ENCODE data around the gene MAGI2. TPM values are rescaled to one million over a fixed set of nuclear protein-coding genes. Genes with fewer than 3 reads are reported as not detected.

Gene MAGI2
- total RNA-seq, 1 donor from 2014 or later, result 4.0 TPM

GRCh38 chr7:78535655-78536054 lies 917.8 kb downstream of the MAGI2 start:
- no peaks in the 10 kb centered on the region for H3K36me3 ChIP-seq
- H3K27ac ChIP-seq, result no peak overlapping the region
- H3K27me3 ChIP-seq, result no peaks in the 10 kb centered on the region
- no peak for TF ChIP-seq CTCF (IDR thresholded peaks at IDR 0.05)
- DNase-seq (ENCODE audit: low spot score in 2 of 2), result no peak
- no peaks in the 10 kb centered on the region for H3K9me3 ChIP-seq
- H3K4me3 ChIP-seq, result no peak overlapping the region
- intact Hi-C loops (cut with DNase I), result no loop called here
- no peaks in the 10 kb centered on the region for H3K4me1 ChIP-seq

- Histone ChIP-seq H3K27ac (no peak overlapping the region), H3K27me3 (no peaks in the 10 kb centered on the region), H3K4me3 (no peak overlapping the region), H3K4me1 (no peaks in the 10 kb centered on the region), H3K9me3 (no peaks in the 10 kb centered on the region), H3K36me3 (no peaks in the 10 kb centered on the region)
- intact Hi-C loops (cut with DNase I), result no loop called here
- DNase-seq (ENCODE audit: low spot score in 2 of 2), result no peak
- no peak for TF ChIP-seq CTCF (IDR thresholded peaks at IDR 0.05)
These were observed 923.1 kb downstream of the MAGI2 start for GRCh38 chr7:78530351-78530750.

- DNase-seq (ENCODE audit: low spot score in 2 of 2), result no peak
- H3K36me3 ChIP-seq, result no peaks in the 10 kb centered on the region
- no peak overlapping the region for H3K4me3 ChIP-seq
- no peaks in the 10 kb centered on the region for H3K9me3 ChIP-seq
- no peaks in the 10 kb centered on the region for H3K27me3 ChIP-seq
- H3K27ac ChIP-seq, result no peak overlapping the region
- no peaks in the 10 kb centered on the region for H3K4me1 ChIP-seq
- TF ChIP-seq CTCF (IDR thresholded peaks at IDR 0.05), result no peak
- intact Hi-C loops (cut with DNase I), result no loop called here
These were observed 924.1 kb downstream of the MAGI2 start for GRCh38 chr7:78529392-78529791.

GRCh38 chr7:78528964-78529363 lies 924.5 kb downstream of the MAGI2 start:
- Histone ChIP-seq H3K36me3 (no peaks in the 10 kb centered on the region), H3K27me3 (no peaks in the 10 kb centered on the region), H3K4me3 (no peak overlapping the region), H3K4me1 (no peaks in the 10 kb centered on the region), H3K9me3 (no peaks in the 10 kb centered on the region), H3K27ac (no peak overlapping the region)
- TF ChIP-seq CTCF (IDR thresholded peaks at IDR 0.05), result no peak
- no peak for DNase-seq (ENCODE audit: low spot score in 2 of 2)
- intact Hi-C loops (cut with DNase I), result no loop called here

GRCh38 chr7:78523930-78524329 lies 929.5 kb downstream of the MAGI2 start:
- H3K27ac ChIP-seq, result no peak overlapping the region
- H3K4me1 ChIP-seq, result no peaks in the 10 kb centered on the region
- no peaks in the 10 kb centered on the region for H3K36me3 ChIP-seq
- no peaks in the 10 kb centered on the region for H3K9me3 ChIP-seq
- no peak for TF ChIP-seq CTCF (IDR thresholded peaks at IDR 0.05)
- no peak for DNase-seq (ENCODE audit: low spot score in 2 of 2)
- no peak overlapping the region for H3K4me3 ChIP-seq
- H3K27me3 ChIP-seq, result no peaks in the 10 kb centered on the region
- intact Hi-C loops (cut with DNase I), result no loop called here

DNA sequence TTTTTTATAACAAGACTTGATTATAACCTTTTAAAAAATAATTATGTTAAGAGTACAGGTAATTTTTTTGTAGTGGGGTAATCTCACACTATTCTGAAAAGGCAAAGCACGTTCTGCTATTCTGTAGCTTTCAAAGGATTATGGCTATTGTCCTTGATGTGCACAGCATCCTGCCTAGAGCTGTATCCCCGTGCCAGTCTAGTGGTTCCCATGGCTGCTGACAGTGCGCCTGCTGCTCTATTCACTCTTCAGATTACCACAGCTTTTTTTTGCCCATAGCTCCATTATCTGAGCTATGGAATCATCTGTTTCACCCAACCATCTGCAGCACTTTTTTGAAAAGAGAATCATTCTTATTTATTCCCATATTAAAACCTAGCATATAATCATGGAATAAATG lies 931.5 kb downstream of the MAGI2 start:
- H3K27me3 ChIP-seq, result no peaks in the 10 kb centered on the region
- intact Hi-C loops (cut with DNase I), result no loop called here
- no peak overlapping the region for H3K27ac ChIP-seq
- H3K4me3 ChIP-seq, result no peak overlapping the region
- no peaks in the 10 kb centered on the region for H3K9me3 ChIP-seq
- H3K4me1 ChIP-seq, result no peaks in the 10 kb centered on the region
- no peaks in the 10 kb centered on the region for H3K36me3 ChIP-seq
- TF ChIP-seq CTCF (IDR thresholded peaks at IDR 0.05), result no peak
- DNase-seq (ENCODE audit: low spot score in 2 of 2), result no peak

All from ascending aorta (tissue), 2 donors.